Measurements from ENCODE around the gene FOXN4.

Gene FOXN4

GRCh38 chr12:109256011-109256410 lies 53.1 kb downstream of the FOXN4 start:
- no peak for DNase-seq

- no peak for DNase-seq
These were observed 53.7 kb downstream of the FOXN4 start for GRCh38 chr12:109255377-109255776.

DNA sequence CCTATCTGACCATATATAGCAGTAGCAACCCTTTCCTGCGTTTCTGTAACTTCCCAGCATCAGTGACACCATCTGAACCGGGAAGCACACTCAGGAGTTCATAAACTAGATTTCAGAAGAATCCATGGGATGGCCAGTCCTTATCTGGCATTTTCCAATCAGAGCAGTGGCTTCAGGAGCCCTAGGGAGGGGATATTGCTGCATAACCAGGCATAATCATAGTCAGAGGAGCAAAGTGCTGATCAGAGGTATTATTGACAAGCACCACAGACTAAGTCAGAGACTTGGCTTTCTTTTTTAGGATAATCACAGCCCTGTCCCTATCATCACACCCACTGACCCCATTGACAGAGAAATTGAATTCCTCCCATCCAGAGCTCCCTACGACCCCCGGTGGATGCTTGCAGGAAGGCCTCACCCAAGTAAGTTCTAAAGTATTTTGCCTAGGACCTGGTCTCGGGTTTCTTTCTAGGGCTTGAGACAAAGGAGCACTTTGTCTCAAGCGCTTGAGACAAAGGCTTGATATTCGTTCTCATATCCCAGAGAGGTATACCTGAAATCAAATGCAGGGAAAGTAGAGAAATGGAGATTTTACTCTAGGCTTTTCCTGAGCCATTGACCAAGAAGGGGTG lies 55.1 kb downstream of the FOXN4 start:
- no peak for DNase-seq

GRCh38 chr12:109252799-109253198 lies 56.3 kb downstream of the FOXN4 start:
- no peak for DNase-seq

GRCh38 chr12:109250523-109250922 lies 58.6 kb downstream of the FOXN4 start:
- DNase-seq: no peak

DNA sequence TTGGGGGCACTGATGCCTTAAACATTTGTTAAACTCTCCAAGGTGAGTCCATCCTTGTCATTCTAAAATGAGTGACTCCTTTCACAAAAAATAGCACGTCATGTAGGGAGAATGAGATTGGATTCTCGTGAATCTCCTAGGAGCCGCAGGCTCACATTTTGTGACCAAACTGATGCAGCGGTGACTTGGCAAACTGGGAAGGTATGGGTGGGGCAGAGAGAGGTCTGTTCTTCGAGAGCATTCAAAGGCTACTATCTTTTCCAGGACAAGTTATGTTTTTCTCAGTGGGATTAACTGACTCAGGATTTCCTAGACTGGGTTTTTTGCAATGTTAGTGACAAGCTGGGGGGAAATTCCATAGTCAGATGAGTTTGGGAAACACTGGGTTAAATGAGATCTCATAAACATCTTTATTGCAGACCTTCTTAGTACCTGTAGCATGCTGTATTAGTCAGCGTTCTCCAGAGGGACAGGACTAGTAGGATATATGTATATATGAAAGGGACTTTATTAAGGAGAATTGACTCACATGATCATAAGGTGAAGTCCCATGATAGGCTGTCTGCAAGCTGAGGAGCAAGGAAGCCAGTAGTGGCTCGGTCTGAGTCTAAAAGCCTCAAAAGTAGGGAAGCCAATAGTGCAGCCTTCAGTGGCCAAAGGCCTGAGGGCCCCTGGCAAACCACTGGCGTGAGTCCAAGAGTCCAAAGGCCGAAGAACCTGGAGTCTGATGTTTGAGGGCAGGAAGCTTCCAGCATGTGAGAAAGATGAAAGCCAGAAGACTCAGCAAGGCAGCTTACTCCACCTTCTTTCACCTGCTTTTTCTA lies 61.0 kb downstream of the FOXN4 start:
- no peak for DNase-seq

- no peak for DNase-seq
These were observed 62.9 kb downstream of the FOXN4 start for GRCh38 chr12:109246221-109246620.

GRCh38 chr12:109244073-109244472 lies 65.0 kb downstream of the FOXN4 start:
- no peak for DNase-seq

DNA sequence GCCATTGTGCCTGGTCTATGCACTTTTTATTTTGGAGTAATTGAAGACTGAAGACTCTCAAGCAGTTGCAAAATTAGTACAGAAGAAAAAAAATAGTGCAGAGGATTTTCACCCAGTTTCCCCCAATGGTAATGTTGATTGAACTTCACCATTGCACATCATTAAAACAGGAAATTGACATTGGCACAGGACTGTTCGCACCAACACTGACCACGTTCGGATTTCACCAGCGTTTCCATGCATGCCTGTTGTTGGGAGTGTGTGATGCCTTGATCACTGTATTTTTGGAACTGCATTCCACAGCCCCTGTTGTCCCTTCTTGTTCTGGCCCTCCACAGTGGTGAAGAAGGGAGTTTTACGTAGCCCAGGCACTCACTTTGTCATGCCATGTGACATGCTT lies 67.1 kb downstream of the FOXN4 start:
- no peak for DNase-seq

GRCh38 chr12:109240365-109240764 lies 68.7 kb downstream of the FOXN4 start:
- DNase-seq: no peak

DNA sequence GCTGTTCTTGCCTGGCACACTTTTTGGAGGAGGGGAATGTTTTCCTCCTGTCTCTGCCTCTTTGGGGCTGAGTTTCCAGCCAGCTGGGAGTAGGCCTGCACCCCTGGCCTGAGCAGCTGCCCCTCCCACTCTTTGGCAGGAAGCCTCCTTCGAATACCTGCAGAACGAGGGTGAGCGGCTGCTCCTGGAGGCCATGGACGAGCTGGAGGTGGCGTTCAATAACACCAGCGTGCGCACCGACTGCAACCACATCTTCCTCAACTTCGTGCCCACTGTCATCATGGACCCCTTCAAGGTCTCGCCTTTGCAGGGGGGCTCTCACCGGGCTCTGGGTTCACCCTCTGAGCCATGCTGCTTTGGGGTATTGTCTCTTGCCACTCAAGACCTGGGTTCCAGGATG lies 69.4 kb downstream of the FOXN4 start:
- no peak for DNase-seq

DNA sequence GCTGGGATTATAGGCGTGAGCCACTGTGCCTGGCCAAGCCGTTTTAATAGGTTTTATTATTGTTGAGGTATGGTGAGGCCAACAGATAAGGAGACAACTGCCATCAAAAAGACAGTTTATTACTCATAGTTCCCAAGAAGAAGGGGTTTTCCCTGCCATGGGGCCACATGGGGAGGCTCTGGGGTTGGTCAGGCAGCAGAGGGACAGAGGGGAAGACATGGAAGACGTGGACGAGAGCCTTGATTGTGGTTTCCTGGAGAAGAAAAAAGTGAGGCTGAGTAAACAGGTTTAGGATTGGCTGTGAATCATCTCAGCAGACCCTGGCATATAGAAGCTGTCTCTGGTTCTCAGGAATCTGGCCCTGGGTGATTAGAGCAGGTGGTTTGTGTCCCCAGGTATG lies 69.9 kb downstream of the FOXN4 start:
- DNase-seq: no peak

DNA sequence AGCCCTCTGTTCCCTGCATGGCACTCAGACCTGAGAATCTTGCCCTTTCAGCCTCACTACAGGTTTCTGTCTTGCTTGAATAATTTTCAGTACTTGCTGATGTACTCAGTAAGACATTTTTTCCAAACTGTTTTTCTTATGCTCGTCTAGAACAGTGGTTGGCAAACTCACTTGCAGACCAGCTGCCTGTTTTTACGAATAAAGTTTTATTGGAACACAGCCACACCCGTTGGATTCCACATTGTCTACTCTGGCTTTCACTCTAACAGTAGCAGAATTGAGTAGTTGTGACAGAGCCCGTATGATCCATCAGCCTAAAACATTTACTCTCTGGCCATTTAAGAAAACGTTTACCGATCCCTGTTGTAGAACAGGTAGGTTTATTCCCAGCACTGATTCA lies 72.8 kb downstream of the FOXN4 start:
- no peak for DNase-seq

DNA sequence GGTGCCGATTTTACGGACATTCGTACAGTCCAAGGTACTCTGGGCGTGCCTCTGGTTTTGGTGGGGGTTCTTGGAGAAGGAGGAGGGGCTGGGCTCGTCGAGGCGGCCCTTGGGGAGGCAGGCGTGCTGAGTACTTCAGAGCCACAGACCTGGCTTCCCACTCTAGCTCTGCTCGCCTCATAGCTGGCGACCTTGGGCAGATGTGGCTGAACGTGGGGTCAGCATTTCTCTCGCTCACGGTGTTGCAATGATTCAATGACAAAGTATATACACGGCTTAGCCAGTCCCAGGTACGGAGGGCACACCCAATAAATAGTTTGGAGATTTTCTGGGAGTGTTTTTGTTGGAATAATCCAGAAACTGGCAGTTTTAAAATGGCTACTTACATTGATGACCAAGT lies 75.1 kb downstream of the FOXN4 start:
- DNase-seq: no peak

DNA sequence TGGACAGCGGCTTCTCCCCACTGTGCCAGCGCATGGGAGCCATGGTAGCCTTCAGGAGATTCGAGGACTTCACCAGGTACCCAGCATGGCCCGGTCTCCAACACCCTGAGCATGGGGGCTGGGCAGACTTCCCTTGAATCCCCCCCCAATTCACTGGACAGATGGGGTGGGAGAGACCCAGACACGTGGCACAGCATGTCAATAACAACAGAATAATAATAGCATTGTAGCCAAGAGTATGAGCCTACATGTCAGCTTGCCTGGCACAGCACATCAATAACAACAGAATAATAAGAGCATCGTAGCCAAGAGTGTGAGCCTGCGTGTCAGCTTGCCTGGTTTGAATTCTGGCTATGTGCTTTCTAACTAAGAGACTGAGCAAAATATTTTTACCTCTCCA lies 76.4 kb downstream of the FOXN4 start:
- no peak for DNase-seq

DNA sequence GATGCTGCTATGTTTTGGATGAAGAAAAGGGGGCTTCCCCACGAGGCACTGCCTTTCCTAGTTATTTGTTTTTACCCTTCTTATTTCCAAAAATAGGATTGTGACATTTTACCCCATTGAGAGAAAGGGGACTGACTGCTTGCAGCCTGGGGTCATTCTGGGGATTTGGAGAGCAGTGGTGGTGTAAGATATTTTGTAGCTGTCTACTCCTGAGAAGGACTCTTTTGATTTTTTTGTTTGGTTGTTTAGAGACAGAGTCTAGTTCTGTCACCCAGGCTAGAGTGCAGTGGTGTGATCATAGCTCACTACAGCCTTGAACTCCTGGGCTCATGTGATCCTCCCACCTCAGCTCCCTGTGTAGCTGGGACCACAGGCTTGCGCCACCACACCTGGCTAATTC lies 78.9 kb downstream of the FOXN4 start:
- DNase-seq: no peak

- DNase-seq: no peak
These were observed 80.4 kb downstream of the FOXN4 start for GRCh38 chr12:109228664-109229063.

All from stimulated activated CD4-positive, alpha-beta T cell treated with anti-CD3 and anti-CD28 coated beads, Interleukin-1b, Interleukin-23, amount 100 ng/mL, for 48 hours (primary cell).